Activated CD4-positive, alpha-beta T cell treated with anti-CD3 and anti-CD28 coated beads for 36 hours (primary cell): ENCODE data around the gene BRSK1. TPM values are rescaled to one million over a fixed set of nuclear protein-coding genes. Genes with fewer than 3 reads are reported as not detected.
A peak's percentile ranks its signal among the peaks of the same experiment; 100 is the strongest.

Experiments
- ATAC-seq: fragments of 200-7000 bp; cut with Tn5 transposase; one replicate; pipeline ENCODE4 v1.10.0; 2021; ENCODE audit warnings: mild to moderate bottlenecking, moderate library complexity
- CTCF ChIA-PET: fragments of 350-600 bp; sonication (Branson Sonifier 250); formaldehyde crosslinking; loops from one replicate; lab custom pipeline; 2021; ENCODE audit warnings: antibody characterized with exemption; lab: Charles Lee
- POLR2A ChIA-PET: fragments of 350-600 bp; sonication (Branson Sonifier 250); formaldehyde crosslinking; loops from one replicate; lab custom pipeline; 2021; ENCODE audit warnings: antibody characterized with exemption, inconsistent platforms; lab: Charles Lee
- DNase-seq: peaks from one replicate; pipeline ENCODE4 v3.0.0-alpha.2; 2020
- H3K27ac Mint-ChIP-seq: one replicate; pipeline ENCODE4 v1.8.0; 2021; ENCODE audit warnings: mixed read lengths
- H3K27me3 Mint-ChIP-seq: one replicate; pipeline ENCODE4 v1.8.0; 2021; ENCODE audit warnings: mixed read lengths
- H3K36me3 Mint-ChIP-seq: one replicate; pipeline ENCODE4 v1.8.0; 2021; ENCODE audit warnings: low read depth, mixed read lengths
- H3K4me1 Mint-ChIP-seq: one replicate; pipeline ENCODE4 v1.8.0; 2021; ENCODE audit warnings: mixed read lengths
- H3K4me3 Mint-ChIP-seq: one replicate; pipeline ENCODE4 v1.8.0; 2021; ENCODE audit warnings: mild to moderate bottlenecking, moderate library complexity, mixed read lengths
- H3K9me3 Mint-ChIP-seq: one replicate; pipeline ENCODE4 v1.8.0; 2021; ENCODE audit warnings: low read depth, mixed read lengths
- intact Hi-C, 2 experiments: fragments of 100-400 bp; cut with DNase I in 1 of 2; cut with micrococcal nuclease in 1 of 2; formaldehyde crosslinking; loops; one replicate each; pipeline versions ENCODE4 v1.14.2 to v1.15.1; 2022 to 2024; cut with DNase I, micrococcal nuclease
- total RNA-seq, 2 experiments: library from RNA; stranded (reverse); gene quantifications; one replicate each; pipeline ENCODE4 v1.2.3, GENCODE V29; 2021

The BRSK1 gene
- total RNA-seq, 2 experiments from 2014 or later: 4.1 to 4.5 TPM

- ChIA-PET CTCF (interaction anchor here (0.7 kb wide), 1 partner anchor 70 kb away, joined by 3 read pairs; the partner anchor contains the start of gene TMEM190), POLR2A (no interaction called here)
- intact Hi-C loops: no loop called here
- Mint-ChIP-seq H3K9me3 (no peaks in the 10 kb centered on the region), H3K4me3 (no peak overlapping the region), H3K36me3 (no peaks in the 10 kb centered on the region), H3K4me1 (peaks cover 2% of the 10 kb centered on the region), H3K27me3 (no peaks in the 10 kb centered on the region), H3K27ac (no peak overlapping the region)
- DNase-seq (no peak), ATAC-seq (no peak)
These were observed 22.9 kb downstream of the BRSK1 start for GRCh38 chr19:55306712-55307111.

DNA sequence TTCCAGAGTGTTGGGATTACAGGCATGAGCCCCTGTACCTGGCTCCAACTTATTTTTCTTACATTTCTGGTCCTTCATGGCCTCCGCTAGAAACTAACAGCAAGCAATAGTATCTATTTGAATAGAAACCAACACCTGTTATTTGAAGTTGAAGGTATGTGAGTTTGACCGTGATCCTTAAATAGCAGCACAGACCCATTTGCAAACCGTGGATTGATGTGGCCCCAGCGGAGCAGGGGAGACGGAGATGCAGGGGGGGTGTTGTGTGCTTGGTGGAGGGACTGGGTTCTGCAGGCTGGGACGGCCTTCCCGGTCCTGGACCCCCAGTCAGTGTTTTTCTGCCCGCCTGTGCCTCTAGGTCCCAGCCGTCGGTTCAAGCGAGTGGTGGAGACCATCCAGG is 24.5 kb downstream of the BRSK1 start:
- Mint-ChIP-seq H3K4me1 (no peaks in the 10 kb centered on the region), H3K27me3 (no peaks in the 10 kb centered on the region), H3K4me3 (no peak overlapping the region), H3K27ac (no peak overlapping the region), H3K36me3 (no peaks in the 10 kb centered on the region), H3K9me3 (no peaks in the 10 kb centered on the region)
- no peak for DNase-seq
- CTCF ChIA-PET: no interaction called here
- no peak for ATAC-seq
- POLR2A ChIA-PET: no interaction called here
- intact Hi-C loops: no loop called here

- H3K4me3 Mint-ChIP-seq: no peak overlapping the region
- intact Hi-C loops: no loop called here
- DNase-seq (no peak), ATAC-seq (no peak)
- no peaks in the 10 kb centered on the region for H3K27me3 Mint-ChIP-seq
- ChIA-PET POLR2A (no interaction called here), CTCF (interaction anchor here (0.6 kb wide), 1 partner anchor 479 kb away, joined by 3 read pairs; no protein-coding TSS in a partner anchor)
- H3K9me3 Mint-ChIP-seq: no peaks in the 10 kb centered on the region
- no peaks in the 10 kb centered on the region for H3K36me3 Mint-ChIP-seq
- no peak overlapping the region for H3K27ac Mint-ChIP-seq
- no peaks in the 10 kb centered on the region for H3K4me1 Mint-ChIP-seq
These were observed 25.7 kb downstream of the BRSK1 start for GRCh38 chr19:55309448-55309847.

DNA sequence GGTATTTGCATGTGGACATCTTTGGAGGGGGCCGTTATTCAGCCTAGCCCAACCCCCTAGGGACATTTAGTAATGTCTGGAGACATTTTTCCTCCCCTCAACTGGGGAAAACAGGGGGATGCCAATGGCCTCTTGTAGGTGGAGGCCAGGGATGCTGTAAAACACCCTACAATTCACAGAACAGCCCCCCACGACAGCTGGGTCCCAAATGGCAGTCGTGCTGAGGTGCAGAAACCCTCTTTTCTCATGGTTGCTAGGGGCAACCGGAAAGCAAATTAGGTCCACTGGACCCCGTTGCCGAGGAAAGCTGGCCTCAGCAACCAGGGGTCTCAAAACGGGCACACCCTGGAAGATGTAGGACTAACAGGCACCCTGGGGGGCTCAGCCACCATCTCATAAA is 26.7 kb downstream of the BRSK1 start:
- Mint-ChIP-seq H3K4me1 (no peaks in the 10 kb centered on the region), H3K4me3 (no peak overlapping the region), H3K9me3 (no peaks in the 10 kb centered on the region), H3K36me3 (no peaks in the 10 kb centered on the region), H3K27ac (no peak overlapping the region), H3K27me3 (no peaks in the 10 kb centered on the region)
- no peak for DNase-seq
- ChIA-PET CTCF (interaction anchor here (0.7 kb wide), 1 partner anchor 9 kb away, joined by 3 read pairs; no protein-coding TSS in a partner anchor), POLR2A (no interaction called here)
- ATAC-seq: no peak
- intact Hi-C loops: no loop called here

- no peak for ATAC-seq
- POLR2A ChIA-PET: no interaction called here
- H3K4me1 Mint-ChIP-seq: no peaks in the 10 kb centered on the region
These were observed 27.6 kb downstream of the BRSK1 start for GRCh38 chr19:55311397-55311796.

GRCh38 chr19:55311797-55312196 is 28.0 kb downstream of the BRSK1 start:
- no peaks in the 10 kb centered on the region for H3K27me3 Mint-ChIP-seq
- CTCF ChIA-PET: no interaction called here
- no peaks in the 10 kb centered on the region for H3K4me1 Mint-ChIP-seq
- H3K36me3 Mint-ChIP-seq: no peaks in the 10 kb centered on the region
- no peak for DNase-seq
- ATAC-seq: no peak
- POLR2A ChIA-PET: no interaction called here
- H3K4me3 Mint-ChIP-seq: no peak overlapping the region
- no peaks in the 10 kb centered on the region for H3K9me3 Mint-ChIP-seq
- intact Hi-C loops: no loop called here
- no peak overlapping the region for H3K27ac Mint-ChIP-seq

More at GRCh38 chr19:55311397-55311796, 27.6 kb downstream of the BRSK1 start:
- Mint-ChIP-seq H3K27ac (no peak overlapping the region), H3K9me3 (no peaks in the 10 kb centered on the region), H3K27me3 (no peaks in the 10 kb centered on the region), H3K4me3 (no peak overlapping the region), H3K36me3 (no peaks in the 10 kb centered on the region)
- CTCF ChIA-PET: no interaction called here
- intact Hi-C loops: no loop called here
- DNase-seq: no peak

DNA sequence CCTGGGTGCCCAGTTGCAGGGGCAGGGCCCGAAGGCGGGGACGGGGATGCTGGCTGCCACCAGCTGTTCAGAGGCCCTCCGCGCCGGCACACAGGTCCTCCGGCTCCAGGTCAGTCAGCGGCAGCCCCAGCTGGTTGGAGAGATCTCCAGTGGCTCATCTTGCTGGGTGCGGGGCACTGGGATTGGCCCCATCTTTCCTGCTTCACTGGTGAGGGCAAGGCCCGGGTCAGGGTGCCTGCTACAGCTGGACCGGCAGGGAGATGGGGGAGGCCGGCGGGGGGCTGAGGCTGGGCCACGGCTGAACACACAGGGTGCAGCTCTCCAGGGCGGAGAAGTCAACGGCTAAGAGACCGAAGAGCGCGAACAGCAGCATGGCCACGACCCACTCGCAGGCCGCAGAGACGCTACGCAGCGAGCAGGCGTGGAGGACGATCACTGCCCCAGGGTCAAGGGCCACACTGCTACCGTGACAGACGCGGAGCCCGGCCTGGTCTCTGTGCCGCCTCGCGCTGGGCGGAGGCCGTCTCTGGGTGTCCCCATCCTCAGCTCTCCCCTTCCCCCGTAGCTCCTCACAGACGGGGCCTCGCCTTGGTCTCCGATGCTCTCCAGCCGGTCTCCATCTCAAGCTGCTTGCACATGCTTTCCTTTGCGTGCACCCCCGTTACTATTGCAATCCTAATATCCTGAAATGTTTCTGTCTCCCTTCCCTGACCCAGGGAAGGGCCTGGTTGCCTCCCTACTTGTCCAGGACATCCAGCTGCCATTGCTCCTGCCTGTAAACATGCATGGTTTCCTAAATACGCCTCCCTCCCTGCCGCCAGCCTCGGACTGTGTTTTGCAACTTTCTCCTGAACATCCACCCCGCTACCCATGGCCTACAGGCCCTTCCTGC is 29.1 kb downstream of the BRSK1 start:
- Mint-ChIP-seq H3K4me1 (no peaks in the 10 kb centered on the region), H3K9me3 (no peaks in the 10 kb centered on the region), H3K36me3 (no peaks in the 10 kb centered on the region), H3K27ac (no peak overlapping the region), H3K4me3 (no peak overlapping the region), H3K27me3 (no peaks in the 10 kb centered on the region)
- CTCF ChIA-PET: no interaction called here
- no peak for DNase-seq
- intact Hi-C loops: no loop called here
- POLR2A ChIA-PET: no interaction called here
- no peak for ATAC-seq

- intact Hi-C loops: no loop called here
- DNase-seq (no peak), ATAC-seq (no peak)
- Mint-ChIP-seq H3K27ac (no peak overlapping the region), H3K4me1 (no peaks in the 10 kb centered on the region), H3K9me3 (no peaks in the 10 kb centered on the region), H3K4me3 (no peak overlapping the region), H3K27me3 (no peaks in the 10 kb centered on the region), H3K36me3 (no peaks in the 10 kb centered on the region)
- CTCF ChIA-PET: no interaction called here
- POLR2A ChIA-PET: no interaction called here
These were observed 30.6 kb downstream of the BRSK1 start for GRCh38 chr19:55314396-55314795.

DNA sequence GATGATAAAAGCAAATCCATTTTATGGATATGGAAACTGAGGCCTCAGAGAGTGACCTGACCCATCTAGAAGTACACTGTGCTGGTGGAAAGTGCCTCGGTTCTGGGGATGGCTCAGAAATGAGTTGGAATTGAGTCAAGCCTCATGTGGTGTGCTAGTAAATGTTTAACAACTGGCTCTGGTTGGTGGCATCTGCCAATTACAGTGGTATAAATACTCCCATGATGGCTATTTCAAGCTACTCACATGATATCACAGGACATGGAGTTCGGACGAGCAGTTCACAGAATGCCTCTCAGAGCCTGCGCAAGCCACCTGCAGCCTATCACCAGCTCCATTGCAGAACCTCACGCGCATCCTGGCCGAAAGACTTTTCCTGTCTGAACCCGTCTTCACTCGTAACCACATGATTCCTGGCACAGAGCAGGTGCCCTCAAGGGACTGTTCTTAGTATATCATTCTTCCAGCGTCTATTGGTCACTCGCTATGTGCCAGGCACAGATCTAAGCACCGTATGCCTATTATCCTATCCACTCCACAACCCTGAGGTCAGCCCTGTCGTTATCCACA is 32.2 kb downstream of the BRSK1 start:
- Mint-ChIP-seq H3K9me3 (no peaks in the 10 kb centered on the region), H3K27ac (no peak overlapping the region), H3K27me3 (no peaks in the 10 kb centered on the region), H3K4me3 (no peak overlapping the region), H3K4me1 (no peaks in the 10 kb centered on the region), H3K36me3 (no peaks in the 10 kb centered on the region)
- ChIA-PET CTCF (interaction anchor here (0.6 kb wide), 1 partner anchor 137 kb away, joined by 4 read pairs; no protein-coding TSS in a partner anchor), POLR2A (no interaction called here)
- intact Hi-C loops: no loop called here
- no peak for DNase-seq
- no peak for ATAC-seq

DNA sequence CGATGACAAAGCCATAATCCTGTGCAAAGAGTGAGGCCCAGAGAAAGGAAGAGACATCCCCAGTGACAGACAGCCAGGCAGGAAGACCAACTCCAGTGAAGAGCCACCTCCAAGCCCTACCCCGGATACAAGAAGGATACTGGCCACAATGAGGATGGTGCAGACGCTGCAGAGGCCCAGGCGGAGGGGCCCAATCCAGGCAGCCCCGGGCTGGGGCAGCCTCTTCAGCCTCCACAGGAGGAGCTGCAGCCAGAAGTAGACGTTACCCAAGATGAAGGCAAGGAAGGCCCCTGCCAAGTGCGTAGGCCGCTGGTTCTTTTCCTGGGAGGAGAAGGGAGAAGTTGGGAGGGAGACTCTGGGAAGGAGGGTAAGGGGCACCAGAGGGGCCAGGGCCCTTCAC is 32.8 kb downstream of the BRSK1 start:
- no peaks in the 10 kb centered on the region for H3K27me3 Mint-ChIP-seq
- H3K27ac Mint-ChIP-seq: no peak overlapping the region
- ChIA-PET CTCF (no interaction called here), POLR2A (no interaction called here)
- no peaks in the 10 kb centered on the region for H3K4me1 Mint-ChIP-seq
- no peak overlapping the region for H3K4me3 Mint-ChIP-seq
- no peaks in the 10 kb centered on the region for H3K36me3 Mint-ChIP-seq
- H3K9me3 Mint-ChIP-seq: no peaks in the 10 kb centered on the region
- no peak for ATAC-seq
- DNase-seq: no peak
- intact Hi-C loops: no loop called here

- H3K4me1 Mint-ChIP-seq: no peaks in the 10 kb centered on the region
- no peak overlapping the region for H3K27ac Mint-ChIP-seq
- H3K27me3 Mint-ChIP-seq: peaks cover 5% of the 10 kb centered on the region
- CTCF ChIA-PET: interaction anchor here (1.4 kb wide), 1 partner anchor 28 kb away, joined by 5 read pairs; no protein-coding TSS in a partner anchor
- DNase-seq: no peak
- peak; percentile 49 for ATAC-seq
- no peaks in the 10 kb centered on the region for H3K9me3 Mint-ChIP-seq
- intact Hi-C loops: no loop called here
- H3K36me3 Mint-ChIP-seq: no peaks in the 10 kb centered on the region
- H3K4me3 Mint-ChIP-seq: no peak overlapping the region
- POLR2A ChIA-PET: no interaction called here
These were observed 36.0 kb downstream of the BRSK1 start for GRCh38 chr19:55319785-55320184.
